ENCODE results near the gene FSD2.

DNA sequence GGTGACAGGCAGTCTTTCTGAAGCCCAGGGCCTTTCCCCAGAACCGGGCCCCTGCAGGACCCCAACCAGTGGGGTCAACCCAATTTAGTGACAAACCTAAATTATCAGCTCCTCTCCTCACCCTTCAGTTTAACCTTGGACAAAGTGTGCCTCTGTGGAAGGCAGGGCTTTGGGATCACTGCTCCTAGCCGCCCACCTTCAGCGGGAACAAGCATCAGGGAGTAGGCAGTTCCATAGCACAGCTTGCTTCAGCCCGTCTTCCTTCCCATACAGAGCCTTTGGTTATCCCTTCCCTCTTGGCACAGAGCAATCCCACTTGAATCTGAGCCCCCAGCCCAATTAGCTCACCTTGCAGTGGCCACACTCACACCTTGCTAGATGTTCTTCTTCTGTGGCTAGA, 90.9 kb downstream of the FSD2 start:
- no peak for TF ChIP-seq POLR2A (IDR thresholded peaks at IDR 0.05)
- TF ChIP-seq CTCF (IDR thresholded peaks at IDR 0.05): no peak

All from ovary (tissue), 3 donors.